HG03060 (cell line): Measurements from ENCODE around the gene TAF10.

ENCODE experiments used
- ATAC-seq: cut with Tn5 transposase; IDR thresholded peaks from one replicate; pipeline ENCODE4 v1.9.1; 2021; ENCODE audit warnings: low read depth, moderate number of reproducible peaks; ENCODE audit not compliant: unreplicated experiment

The TAF10 gene

DNA sequence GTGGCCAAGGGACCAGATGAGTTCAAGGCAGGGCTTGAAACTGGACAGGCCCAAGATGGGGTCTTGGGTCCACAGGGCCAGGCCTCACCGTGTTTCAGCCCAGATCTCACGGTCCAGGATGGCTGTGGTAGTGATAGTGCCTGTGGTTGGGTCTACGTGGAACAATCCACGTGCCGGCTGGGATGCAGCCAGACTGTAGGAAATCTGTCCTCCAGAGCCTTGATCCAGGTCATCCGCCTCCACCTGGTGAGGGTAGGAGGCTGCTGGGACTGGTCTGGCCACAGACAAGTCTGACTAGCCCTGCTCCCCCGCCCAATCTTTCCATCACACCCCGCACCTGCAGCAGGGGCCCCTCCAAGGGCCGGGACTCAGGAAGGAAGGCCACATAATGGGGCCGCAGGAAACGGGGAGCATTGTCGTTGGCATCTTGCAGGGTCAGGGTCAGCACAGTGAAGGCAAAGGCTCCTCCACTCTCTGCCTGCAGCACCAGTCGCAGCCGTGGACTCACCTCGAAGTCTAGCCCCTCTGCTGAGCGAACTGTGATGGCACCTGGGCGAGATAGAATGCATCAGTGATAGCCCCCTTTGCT is 13.9 kb upstream of the TAF10 start:
- no peak for ATAC-seq

DNA sequence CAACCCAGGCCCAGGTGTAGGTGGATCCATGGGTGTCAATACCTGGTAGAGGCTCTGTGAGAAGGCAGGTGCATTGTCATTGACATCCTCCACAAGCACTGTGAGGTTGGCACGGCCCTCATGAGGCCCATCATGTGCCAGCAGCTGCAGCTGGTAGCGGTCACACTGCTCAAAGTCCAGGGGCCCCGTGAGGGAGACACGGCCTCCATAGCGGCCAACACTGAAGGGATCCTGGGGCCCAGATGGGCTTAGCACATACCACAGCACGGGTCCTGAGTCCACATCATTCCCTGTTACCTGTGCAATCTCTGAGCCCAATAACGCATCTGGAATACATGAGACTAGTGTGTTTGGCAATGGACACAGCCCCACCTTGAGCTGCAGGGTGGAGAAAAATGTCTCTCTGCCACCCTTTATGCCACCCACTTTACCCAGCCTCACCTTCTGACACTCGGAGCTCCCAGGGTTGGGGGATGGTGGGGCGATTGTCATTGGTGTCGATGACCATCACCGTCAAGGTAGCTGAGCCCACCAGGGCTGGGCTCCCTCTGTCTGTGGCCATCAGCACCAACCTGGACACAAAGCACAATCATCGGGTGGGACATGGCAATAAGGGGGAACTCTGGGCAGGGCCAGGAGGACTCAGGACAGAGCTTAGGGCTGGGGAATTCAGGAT is 13.3 kb upstream of the TAF10 start:
- ATAC-seq, result no peak

- no peak for ATAC-seq
Measured at GRCh38 chr11:6623391-6624363, 11.7 kb upstream of the TAF10 start.

GRCh38 chr11:6622261-6623171 is 10.5 kb upstream of the TAF10 start:
- ATAC-seq, result no peak

DNA sequence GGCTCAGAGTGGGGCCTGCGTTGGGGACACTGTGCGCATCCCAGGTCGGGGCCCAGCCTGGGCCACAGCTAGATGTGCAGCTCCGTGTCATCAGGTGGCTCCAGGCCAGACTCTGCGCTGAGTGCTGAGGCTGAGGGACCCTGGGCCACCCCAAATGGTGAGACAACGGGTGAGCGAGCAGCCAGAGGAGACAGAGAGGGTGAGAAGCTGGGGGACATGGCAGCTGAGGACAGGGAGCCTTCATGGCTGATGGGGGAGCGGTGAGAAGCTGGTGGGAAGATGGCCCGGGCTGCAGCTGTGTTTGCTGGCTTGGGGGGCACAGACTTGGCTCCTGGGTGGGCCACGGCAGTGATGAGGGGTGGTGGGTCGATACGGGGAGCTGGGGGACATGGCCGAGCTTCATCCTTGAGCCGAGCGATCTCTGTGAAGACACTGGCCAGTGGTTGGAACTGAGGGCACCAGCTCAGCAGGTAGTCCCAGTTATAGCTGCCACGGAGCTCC is 9.7 kb upstream of the TAF10 start:
- ATAC-seq, result no peak

GRCh38 chr11:6620636-6621035 is 8.6 kb upstream of the TAF10 start:
- no peak for ATAC-seq

- peak; percentile 95 for ATAC-seq
Measured at GRCh38 chr11:6619004-6619745, 7.2 kb upstream of the TAF10 start, which contains the start of gene TPP1. TSS of gene TPP1 (minus strand) at chr11:6619422. CDS start at chr11:6619400, 22 bp downstream.

- no peak for ATAC-seq
Measured at GRCh38 chr11:6618117-6619003, 6.3 kb upstream of the TAF10 start.

GRCh38 chr11:6617315-6617781 is 5.3 kb upstream of the TAF10 start:
- no peak for ATAC-seq

DNA sequence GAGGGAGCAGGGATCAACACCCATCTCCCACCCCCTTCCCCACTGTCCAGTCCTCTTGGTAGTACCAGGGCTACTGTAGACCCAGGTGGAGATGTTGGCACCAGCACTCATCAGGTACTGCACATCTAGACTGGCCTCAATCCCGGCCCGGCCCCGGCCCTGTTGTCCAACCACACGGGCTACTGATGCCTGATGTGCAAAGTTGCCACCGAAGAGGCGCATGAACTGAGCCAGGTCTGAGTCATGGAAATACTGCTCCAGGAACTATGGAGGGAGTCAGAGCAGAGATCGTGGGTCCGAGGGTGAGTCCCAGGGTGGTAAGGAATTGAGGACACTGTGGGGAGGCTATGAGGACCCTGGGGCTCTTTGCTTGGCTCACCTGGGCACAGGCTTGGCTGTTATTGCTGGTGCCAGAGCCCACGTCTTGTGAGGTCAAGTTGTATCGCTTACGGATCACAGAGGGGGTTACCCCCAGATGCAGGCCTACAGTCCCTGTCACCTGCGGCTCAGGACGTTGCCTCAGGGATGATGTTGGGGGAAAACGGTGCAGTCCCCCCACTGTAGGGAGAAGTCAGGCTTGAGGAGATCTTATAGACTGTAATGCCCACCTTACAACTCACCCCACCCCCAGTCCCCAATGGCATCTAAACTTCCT is 4.7 kb upstream of the TAF10 start:
- no peak for ATAC-seq

DNA sequence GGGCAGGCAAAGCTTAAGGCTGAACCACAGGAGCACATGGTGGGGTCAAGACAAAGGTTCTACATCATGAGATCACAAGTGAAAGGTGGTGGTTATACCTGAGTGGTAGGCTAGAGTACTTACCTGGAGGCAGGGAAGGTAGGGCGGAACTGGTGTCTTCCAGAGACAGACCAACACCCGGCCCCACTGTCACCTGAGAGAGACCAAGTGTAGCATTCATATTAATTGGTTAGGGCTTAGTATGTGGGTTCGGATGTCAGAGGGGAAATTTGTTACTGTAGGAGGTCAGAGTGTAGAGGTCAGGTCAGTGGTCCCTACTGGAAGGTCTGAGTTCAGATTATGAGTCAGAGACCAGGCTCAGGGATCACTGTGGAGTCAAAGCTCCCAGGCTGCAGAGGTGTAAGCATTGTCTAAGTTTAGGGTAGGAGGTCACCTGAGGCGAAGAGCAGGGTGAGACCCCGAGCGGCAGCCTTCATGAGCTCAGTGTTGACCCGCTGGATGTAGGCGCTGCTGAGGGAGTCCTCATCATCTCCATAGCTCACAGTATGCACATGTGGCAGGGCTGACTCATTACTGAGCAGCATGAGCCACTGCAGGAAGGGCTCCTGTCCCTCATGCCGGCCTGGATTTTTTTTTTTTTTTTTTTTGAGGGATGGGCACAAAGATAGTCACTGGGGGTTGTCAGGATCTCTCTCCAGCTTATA is 4.0 kb upstream of the TAF10 start:
- no peak for ATAC-seq

GRCh38 chr11:6615046-6615445 is 3.0 kb upstream of the TAF10 start:
- ATAC-seq, result no peak

GRCh38 chr11:6614446-6614845 is 2.4 kb upstream of the TAF10 start:
- ATAC-seq, result no peak

- no peak for ATAC-seq
Measured at GRCh38 chr11:6613496-6613895, 1.5 kb upstream of the TAF10 start.

GRCh38 chr11:6611963-6612212 is 128 bp downstream of the TAF10 start:
- ATAC-seq, result no peak

- ATAC-seq, result no peak
Measured at GRCh38 chr11:6611092-6611962, 689 bp downstream of the TAF10 start.

- no peak for ATAC-seq
Measured at GRCh38 chr11:6610591-6610990, 1.4 kb downstream of the TAF10 start.
